Muscle of arm (tissue), 14 donors: ENCODE data around the gene GATA2. TPM values are rescaled to one million over a fixed set of nuclear protein-coding genes. Genes with fewer than 3 reads are reported as not detected.

ENCODE experiments used
- DNase-seq: peaks from one replicate; pipeline ENCODE4 v3.0.0-alpha.2; 2013
- long read RNA-seq, 11 donors: transcript quantifications; one replicate each; lab custom pipeline, GENCODE V29; 2026
- polyA plus RNA-seq, 12 donors: library from polyadenylated mRNA; unstranded; fragments of 120-200 nt; gene quantifications; one replicate each; pipeline ENCODE4 v1.2.1, GENCODE V29; 2013; ENCODE audit not compliant: insufficient read length in 12 of 12

The GATA2 gene
- 1 to 10 TPM in 10 of 12 donors, not detected in 2; 2.0 to 8.0 (median 3.2) TPM for polyA plus RNA-seq
- long read RNA-seq, donor 1: 0 reads
- long read RNA-seq, donor 2: 0 reads
- long read RNA-seq, donor 3: 0 reads
- long read RNA-seq, donor 4: 0 reads
- long read RNA-seq, donor 5: 0 reads
- long read RNA-seq, donor 6: 0 reads
- long read RNA-seq, donor 7: 0 reads
- long read RNA-seq, donor 8: 0 reads
- long read RNA-seq, donor 9: 0 reads
- long read RNA-seq, donor 10, partial matches to known transcripts: 0 of 1 reads
- long read RNA-seq, donor 10, other reads (novel, unspliced or antisense): 0 of 1 reads
- long read RNA-seq, donor 11: 0 reads

DNA sequence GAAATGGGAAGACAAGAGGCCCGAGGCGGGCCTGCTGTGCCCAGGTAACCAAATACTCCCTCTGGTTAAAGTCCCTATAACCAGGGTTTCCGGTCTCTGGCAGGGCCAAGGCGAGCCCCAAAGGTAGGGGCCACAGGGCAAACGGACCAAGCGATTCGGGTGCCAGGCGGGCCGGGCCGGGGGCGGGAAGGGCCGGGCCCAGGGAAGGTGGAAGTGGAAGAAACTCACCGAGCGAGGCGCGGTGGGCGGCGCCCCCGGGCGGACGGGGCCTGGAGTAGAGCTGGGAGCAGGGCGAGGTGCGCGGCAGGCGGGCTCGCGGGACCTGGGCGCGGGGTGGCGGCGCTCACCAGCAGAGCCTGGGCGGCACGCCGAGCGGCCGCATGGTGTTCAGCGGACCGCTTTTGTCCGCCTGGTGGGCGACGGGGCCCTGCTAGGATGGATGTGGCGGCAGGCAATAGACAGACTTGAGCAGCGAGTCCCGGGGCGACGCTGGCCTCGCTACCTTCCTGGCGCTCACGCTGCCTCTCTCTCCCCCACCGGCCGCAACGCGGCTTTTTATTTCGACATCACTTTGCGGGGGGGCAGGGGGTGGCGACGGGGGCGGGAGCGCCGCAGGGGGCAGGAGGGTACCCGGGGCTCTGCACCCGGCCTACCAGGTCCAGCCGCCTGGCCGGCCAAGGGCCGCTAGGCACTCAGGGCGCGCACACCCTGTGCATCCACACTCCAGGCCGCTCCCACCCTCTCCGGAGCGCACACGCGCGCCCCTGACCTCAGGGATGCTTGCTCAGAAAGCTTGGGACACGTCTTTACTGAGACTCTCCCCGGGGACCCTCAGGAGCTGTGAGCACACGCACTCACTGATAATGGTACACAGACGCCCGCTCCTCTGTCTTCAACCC is at the start of gene GATA2:
GATA2 (minus strand) TSS at position 531 of the 899 bp plus-strand sequence. CDS start 6,170 bp downstream, outside the sequence.
- DNase-seq: no peak

DNA sequence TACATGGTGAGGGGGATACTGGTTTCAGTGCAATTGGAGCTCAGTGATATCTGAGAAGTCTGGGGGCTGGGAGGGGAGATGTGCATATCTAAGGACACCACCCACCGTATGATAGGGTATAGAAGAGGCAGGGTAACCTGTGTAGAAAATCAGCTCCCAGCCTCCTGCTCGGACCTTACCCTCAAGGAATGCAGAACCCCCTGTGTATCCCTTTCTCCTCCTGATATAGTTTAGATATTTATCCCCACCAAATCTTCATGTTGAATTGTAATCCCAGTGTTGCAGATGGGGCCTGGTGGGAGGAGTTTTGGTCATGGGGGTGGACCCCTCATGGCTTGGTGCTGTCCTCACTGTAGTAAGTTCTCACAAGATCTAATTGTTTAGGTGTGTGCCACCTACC is 48.2 kb upstream of the GATA2 start:
- no peak for DNase-seq

DNA sequence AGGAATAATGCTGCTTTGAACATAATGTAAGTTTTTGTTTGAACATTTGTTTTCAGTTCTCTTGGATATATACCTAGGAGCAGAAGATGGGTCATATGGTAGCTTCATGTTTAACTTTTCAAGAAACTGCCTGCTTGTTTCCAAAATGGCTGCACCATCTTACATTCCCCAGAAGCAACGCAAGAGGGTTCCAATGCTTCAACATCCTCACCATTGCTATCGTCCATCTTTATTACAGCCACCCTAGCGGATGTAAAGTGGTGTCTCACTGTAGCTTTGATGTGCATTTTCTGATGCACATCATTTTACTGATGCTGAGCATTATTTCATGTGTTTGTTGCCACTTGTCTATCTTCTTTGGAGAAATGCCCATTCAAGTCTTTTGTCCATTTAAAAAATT is 46.4 kb upstream of the GATA2 start:
- no peak for DNase-seq

DNA sequence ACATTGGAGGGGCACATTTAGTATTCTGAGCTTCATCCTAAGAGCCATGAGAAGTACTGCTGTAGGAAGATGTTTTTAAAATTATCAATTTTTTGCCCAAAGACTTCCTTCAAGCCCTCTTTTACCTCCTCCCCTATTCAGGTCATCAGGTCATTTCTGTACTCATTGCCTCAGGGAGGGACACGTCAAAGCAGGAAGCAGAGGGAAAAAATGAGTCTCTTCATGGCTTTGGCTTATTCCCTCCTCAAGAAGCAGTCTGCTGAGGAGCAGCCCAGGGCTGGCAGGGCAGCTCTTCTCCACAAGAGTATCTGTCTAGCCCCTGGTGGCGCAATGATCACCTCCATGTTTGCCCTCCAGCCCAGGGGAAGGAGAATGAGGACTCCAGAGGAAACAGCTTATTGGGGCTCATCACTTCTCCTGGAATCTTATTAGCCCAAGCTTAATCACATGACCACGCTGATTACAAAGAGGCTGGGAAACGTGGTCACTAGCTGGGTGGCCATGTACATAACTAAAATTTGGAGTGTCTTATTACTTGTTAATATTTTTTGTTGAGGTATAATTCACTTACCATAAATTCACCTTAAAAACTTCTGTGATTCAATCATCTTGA is 44.2 kb upstream of the GATA2 start:
- DNase-seq: no peak

DNA sequence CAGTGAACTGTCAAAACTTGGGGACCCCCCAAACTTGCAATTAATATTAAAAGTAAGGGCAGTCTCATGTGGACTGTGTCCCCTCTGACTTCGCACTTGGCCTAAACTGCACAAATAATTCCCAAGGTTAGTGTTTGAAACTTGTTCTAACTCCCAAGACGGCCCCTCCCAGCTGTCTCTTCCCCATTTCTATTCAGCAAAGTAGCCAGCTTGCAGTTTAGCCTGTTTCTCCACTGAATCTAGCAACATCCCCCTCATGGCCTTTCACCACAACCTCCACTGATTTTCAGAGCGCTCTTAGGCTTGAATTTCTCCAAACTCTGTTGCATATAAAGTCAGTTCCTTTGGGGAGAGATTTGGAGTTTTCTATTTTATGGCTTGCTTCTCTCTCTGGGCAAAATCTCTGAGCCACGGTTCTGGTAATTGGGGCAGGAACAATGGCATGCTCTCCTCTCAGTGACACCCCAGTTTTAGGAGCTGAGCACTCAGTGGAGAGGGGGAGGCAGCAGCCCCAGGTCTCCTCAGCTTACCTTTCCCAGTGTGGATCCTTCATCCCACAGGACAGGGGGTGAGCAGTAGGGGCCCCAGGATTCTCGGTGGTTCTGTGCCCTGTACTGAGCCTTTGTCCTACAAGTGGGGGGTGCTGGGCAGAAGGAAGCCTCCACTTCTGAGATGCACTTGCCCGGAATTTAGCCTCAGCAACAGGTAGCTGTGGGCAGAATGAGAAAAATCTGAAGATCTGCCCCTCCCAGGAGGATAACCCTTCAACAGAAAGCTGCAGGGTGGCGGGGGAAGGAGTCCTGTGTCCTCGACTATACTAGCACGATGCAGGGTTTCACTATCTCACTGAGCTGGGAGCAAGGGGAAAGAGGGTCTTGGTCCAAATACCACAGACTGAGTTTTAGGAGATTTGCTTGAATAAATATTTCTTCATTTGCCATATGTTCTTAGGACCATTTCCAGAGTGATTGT is 39.3 kb upstream of the GATA2 start:
- no peak for DNase-seq

DNA sequence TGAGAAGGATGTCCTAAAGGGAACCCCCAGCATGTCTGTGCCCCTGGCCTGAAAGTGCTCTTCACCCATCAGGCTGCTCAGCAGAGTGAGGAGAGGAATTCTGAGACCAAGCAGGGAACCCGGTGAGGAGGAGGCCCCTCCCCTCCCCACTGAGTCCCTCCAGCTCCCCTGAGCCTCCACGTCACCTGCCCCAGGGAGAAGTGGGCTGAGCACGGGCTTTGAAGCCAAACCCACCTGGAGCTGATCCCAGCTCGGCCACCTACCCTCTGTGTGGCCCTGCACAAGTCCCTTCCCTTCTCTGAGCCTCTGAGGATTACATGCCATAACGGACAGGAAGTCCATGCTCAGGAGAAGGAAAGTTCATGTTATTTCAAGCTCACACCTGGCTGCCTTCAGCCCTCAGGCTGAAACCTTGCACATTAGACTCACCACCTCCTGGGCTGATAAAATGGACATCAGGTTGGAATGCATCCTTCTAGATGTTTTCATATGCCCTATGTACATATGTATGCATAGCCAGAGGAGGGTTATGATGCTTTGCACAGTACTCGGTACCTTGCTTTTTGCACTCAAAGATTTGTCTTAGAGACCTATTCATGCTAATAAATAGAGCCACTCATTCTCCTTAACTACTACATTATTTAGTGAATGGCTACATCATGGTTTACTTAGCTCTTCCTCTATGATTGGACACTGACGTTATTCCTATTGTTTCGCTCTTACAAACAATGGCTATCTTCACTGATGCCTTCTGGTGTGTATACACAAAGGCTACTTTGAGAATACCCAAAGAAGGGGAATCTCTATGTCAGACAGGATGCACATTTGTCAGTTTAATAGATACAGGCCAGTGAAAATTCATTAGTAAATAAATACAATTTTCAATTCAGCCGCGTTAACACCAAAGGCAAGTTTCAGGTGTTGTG is 31.6 kb upstream of the GATA2 start:
- DNase-seq: no peak

DNA sequence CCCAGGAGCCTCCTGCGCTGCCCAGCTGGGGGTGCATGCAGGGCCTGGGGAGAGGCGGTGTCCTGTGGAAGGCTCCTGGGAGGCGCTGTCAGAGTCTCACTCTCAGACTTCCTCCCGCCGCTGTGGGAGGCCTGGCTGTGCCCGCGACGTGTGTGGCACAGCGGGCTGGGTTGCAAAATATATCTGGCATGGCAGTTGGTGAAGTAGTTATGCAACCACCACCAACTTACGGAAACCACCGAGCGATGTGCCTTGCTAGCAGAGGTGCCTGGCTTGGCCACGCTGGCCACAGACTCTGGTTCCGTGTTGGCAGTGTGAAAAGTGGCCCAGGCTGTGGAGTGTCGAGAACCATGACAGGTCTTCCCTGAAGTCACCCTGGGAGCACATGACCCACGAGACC is 30.6 kb upstream of the GATA2 start:
- no peak for DNase-seq

DNA sequence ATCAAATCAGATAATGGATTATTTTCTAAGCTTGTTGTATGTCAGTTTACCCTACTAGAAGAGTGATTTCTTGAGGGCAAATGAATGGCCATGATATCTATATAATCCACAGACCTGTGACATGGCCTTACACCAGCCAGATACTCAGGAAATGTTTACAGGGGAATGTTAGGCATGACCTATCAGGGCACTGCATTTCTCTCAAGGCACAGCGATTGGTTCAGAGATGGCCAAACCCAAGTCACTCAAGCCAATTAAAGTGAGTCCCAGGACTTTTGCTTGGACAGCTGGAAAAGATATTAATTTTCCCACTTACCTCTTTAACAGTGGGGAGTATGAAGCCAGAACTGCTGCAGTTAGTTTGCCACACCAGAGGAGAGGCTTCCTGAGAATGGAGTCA is 28.7 kb upstream of the GATA2 start:
- no peak for DNase-seq

DNA sequence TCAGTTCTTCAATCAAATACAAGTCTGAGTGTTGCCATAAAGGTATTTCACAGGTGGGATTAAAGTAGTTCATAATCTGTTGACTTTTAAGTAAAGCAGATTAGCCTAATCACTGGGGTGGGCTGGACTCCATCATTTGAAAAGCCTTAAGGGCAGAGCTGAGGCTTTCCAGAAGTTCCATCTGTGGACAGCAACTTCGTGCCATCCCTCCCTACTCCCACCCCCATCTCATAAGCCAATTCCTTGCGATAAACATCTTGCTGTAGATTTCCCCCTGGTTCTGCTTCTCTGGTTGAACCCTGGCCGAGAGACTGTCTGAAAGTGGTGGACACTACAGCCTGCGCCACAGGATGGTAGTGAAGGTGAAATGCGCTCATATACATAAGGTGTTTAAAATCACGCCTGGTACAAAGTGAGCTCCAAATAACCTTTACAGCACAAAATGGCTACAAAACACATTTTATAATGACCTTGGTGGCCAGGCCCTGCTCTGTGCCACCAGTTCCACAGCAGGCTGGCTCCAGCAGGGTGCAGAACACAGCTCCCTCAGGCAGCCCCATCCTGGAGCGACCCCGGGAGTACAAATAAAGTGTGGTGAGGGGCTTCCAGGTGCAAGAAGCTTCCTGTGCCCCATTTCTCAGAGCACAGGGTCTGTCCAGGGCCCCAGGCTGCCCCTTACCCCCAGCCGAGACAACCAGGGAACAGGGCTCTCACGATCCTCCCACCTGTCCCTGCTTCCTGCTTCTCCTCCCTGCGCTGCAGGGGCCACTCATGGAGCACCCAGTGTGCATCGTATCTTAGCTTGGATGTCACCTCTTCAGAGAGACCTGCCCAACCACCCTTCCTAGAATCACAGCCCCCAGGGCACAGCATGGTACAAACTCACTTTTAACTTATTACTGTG is 25.8 kb upstream of the GATA2 start:
- DNase-seq: no peak

DNA sequence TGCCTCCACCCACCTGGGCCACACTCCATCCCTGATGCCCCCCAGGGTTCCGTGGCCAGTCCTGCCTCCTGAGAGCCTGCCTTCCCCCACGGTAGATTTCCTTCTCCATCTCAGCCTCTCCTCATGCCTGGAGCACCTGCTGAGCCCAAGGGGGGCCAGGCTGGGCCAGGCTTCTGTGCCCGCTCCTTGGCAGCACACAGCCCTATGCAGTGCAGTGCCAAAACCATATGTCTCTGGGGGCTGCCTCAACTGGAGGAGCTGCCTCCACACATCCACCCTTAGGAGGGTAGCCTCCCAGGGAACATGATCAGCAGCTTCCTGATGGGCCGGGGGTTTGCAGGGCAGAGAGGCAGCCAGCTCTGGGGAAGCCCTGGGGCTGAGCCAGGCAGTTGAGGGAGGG is 24.6 kb upstream of the GATA2 start:
- no peak for DNase-seq

DNA sequence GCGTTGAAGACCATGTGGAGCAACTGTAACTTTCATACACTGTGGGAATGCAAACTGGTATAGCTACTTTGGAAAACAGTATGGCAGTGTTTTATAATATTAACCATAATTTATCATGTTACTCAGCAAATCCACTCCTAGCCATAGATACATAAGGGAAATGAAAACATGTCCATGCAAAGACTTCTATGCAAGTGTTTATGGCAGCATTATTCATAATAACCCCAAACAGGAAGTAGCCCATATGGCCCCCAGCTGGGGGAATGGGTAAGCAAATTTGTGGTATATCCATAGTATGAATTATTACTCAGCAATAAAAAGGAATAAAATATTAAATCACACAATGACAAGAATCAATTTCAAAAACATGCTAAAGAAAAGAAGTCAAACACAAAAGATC is 23.0 kb upstream of the GATA2 start:
- no peak for DNase-seq

DNA sequence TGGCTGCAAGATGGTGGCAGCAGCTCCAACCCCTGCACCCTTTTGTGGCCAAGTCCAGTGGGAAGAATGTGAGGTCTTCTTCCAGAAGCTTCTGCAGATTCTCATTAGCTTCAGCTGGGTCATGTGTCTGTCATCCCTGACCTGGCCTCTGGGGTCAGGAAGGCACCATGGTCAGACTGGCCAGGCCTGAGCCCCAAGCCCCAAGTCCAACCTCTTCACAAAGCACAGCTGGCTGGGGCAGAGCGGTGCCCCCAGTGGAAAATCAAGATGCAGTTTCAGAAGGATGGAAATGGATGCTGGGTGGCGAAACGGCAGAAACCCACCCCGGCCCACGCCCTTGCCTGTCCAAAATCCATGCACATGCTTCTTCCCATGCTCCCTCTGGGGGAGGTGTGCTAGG is 15.9 kb upstream of the GATA2 start:
- no peak for DNase-seq

DNA sequence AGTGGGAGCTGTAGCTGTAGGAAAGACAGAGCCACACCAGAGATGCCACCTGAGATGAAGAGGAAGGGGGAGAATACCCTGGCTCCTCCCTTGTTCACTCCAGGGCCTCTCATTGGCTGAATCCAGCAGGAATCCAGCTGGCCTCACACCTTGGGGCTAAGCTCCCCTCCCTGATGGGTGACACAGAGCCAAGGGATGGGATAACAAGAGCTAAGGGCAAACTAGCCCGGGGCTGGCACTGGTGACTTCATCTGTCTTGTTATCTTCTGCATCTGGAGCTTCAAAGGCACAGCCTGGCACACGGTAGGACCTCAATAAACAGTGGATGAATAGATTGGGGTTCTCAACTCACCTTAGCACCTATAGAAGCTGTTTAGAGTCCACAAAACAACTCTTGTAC is 13.8 kb upstream of the GATA2 start:
- DNase-seq: no peak

DNA sequence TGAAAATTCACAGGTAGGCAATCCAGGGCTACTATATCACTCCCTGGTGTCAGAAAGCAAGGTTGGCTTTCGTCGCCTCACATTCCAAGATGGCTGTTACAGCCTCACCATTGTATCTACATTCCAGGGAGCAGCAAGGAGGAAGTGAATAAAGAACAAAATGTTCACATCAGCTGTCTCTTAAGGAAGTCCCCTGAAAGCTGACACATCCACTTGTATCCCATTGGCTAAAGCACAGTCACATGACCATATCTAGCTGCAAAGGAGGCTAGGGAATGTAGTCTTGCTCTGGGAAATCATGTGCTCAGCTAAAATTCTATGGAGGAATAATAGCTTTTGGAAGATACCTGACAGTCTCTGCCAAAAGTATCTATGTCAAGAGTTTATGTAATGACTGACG is 12.8 kb upstream of the GATA2 start:
- DNase-seq: no peak

DNA sequence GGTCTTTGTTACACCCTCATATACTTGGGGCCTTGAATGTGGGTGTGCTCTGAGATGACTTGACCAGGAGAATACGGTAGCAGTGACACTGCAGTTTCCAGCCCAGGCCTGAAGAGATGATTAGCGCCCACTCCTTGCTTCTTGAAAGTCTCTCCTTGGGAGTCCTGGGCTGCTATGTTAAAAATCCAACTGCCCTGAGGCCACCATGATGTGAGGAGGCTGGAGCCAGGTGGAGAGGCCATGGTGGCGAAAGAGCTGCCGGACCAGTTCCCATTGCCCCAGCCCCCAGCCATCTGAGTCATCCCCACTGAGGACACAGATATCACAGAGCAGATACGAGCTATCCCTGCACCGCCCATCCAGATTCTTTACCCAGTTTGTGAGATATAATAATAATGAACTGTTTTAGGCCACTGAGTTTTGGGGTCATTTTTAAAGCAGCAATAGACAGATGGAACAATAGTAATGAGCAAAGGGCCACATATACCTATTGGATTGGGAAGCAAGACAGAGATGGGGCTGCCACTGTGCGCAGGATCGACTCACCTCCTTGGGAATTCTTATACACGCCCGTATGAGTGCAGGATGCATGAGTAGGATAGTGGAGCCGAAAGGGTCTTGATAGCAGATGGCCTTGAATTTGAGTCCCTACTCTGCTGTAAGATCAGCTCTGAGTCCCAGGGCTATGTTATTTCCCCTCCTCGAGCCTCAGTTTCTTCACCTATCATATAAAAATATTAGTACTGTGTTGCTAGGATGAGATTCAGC is 12.1 kb upstream of the GATA2 start:
- no peak for DNase-seq

DNA sequence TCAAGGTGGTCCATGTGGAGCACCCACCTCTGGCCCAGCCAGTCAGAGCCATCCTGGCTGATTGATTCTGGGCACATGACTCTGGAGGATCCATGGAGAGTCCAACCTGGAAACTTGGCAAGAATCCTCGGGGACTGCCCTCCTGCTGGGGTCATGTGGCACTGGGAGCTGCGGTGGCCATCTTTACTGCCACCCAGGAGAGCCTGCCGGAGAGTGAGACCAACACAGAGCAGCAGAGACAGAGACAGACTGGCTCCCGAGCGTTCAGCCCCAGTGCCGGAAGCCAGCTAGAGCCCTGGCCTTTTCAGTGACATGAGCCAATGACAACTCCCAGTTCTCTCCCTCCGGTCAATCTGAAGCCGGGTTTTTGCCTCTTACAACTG is 11.5 kb upstream of the GATA2 start:
- no peak for DNase-seq

DNA sequence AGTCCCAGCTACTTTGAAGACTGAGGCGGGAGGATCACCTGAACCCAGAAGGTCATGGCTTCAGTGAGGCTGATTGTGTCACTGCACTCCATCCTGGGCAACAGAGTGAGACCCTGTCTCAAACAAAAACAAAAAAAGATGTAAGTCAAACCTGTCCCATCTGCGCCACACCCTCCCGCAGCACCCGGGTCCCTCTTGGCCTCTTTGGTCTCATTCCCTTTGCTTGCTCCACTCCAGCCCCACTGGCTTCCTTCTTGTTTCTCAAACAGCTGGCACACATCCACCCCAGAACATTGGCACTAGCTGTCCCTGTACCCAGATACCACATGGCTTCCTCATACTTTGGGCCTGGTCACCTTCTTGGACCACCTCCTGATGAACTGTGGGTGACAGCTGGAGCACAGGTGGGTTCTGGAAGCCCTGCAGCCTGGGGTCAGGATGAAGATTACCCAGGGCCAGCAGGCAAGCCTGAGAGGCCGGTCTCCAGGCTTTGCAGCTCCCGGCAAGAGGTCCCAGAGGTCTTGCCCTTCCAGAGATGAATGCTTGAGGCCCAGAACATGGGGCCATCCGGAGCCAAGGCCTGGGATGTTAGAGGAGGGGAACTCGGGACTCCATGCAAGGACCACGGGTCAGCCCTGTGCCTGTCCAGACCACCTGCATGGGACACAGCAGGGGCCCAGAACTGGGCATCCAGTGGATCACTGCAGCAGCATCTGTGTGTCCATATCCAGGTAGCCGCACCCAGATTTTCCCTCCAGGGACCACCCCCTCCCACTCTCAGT is 10.9 kb upstream of the GATA2 start:
- DNase-seq: no peak
